NCI-H187 treated with DMSO at 0.1 percent for 48 hours (cell line): Measurements from ENCODE around the gene TFE3.
"Not testable (repeated sequence)": the region's sequence is repeated elsewhere in the genome, so short reads cannot be mapped to it uniquely, and the experiment has no call there.

ENCODE experiments used
- DNase-seq: peaks from one replicate; lab custom pipeline; 2025; lab: John Stamatoyannopoulos, UW

Gene TFE3

GRCh38 chrX:49000636-49001035, 42.5 kb downstream of the TFE3 start:
- DNase-seq, result no peak

DNA sequence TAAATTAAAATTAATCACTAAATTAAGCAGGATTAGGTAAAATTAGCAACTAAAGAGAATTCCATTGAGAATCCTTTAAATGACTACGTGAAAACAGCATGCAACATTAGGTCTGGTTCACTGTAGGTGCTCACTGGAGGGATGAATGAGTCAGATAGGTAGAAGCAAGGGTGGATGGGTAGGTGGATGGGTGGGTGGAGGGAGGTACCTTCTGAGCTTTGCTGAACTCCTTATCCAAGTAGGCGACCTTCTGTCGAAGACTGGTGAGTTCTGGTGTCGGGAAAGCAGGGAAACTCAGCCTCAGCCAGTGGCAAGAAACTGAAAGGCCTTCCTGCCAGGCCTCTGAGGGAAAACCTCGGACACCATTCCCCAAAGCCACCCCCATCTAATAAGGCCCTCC, 44.1 kb downstream of the TFE3 start:
- DNase-seq, result no peak

- DNase-seq, result no peak
Observed at GRCh38 chrX:48998391-48998790, 44.8 kb downstream of the TFE3 start.

- DNase-seq, result no peak
Observed at GRCh38 chrX:48997865-48998264, 45.3 kb downstream of the TFE3 start.

DNA sequence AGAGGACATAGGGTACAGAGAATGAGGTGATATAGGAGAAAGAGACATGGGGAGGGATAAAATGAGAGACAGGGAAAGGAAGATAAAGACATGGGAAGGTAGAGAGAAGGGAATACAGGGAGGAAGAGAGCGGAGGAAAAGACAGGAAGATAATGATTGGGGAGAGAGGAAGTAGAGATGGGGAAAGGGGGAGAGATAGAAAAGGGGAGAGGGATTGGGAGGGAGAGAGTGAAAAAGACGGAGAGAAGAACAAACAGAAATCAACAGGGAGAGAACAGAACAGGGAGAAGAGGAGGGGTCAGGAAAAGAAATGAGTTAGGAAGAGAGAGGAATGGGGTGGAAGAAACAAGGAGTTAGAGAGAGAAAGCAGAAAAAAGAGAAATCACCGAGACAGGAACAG, 45.7 kb downstream of the TFE3 start:
- no peak for DNase-seq

DNA sequence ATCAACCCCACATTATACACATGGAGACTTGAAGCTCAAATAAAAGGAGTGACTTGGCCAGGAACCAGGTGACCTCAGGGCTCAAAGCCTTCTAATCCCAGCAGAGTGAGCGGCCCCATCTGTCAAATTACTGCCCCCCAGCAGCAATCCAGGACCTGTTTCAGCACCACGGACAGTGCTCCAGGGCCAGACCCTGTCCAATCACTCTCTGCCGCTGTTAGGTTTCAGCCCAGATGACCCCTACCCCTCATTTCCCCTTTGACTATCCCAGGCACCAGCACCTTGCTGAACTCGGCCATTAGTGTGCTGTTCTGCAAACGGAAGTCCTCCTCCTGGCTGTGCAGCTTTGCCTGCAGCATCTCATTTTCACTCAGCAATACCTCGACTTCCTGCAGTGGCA, 46.2 kb downstream of the TFE3 start:
- DNase-seq, result no peak

DNA sequence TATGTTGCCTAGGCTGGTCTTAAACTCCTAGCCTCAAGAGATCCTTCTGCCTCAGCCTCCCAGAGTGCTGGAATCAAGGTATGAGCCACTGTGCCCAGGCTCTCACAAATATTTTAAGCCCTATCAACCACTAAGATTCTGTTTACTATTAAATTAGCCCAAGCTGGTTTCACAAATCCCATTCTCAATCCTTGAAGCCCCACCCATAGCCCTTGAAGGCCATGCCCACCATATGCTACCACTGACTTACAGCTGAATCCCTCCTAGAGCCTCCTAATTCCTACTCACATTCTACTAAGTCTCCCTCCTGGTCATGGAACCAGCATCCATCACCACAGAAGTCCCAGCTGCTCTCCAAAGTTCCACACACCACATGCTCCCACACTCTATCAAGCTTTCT, 50.8 kb downstream of the TFE3 start:
- no peak for DNase-seq

GRCh38 chrX:48989483-48989882, 53.7 kb downstream of the TFE3 start:
- DNase-seq, result no peak

DNA sequence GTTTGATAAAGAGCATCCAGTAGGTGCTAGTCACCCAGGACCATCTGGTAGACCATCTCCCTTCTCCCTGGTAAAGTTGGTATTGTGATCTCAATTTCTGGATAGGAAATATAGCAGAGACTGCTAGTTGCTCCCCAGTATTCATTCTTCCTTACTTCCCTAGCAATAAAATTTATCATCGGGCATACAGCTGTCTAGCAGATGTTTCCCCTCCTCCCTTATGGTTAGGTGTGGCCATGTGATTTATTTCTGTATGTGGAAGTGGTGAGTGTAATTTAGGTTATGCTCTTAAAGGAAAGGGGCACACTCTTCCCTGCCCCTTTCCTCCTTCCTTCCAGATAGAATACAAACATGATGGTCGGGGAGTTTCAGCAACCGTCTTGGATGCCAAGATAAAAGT, 59.3 kb downstream of the TFE3 start:
- no peak for DNase-seq

DNA sequence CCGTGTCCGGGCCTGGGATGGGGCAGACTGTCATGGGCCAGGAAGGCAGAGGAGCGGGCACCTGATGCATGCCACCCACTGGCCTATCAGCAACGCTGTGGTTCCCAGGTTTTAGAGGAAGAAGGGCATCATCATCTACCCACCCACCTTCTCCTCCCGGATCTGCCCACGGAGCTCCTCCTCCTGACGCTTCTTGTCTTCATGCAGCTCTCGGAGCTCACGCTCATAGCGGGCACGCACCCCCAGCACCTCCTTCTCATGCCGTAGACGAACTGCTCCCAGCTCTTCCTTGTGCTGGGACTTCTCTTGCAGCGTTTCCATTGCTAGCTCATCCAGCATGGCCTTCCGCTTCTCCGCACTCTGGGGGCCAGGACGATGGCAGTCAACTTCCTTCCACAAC, 60.1 kb downstream of the TFE3 start:
- no peak for DNase-seq

DNA sequence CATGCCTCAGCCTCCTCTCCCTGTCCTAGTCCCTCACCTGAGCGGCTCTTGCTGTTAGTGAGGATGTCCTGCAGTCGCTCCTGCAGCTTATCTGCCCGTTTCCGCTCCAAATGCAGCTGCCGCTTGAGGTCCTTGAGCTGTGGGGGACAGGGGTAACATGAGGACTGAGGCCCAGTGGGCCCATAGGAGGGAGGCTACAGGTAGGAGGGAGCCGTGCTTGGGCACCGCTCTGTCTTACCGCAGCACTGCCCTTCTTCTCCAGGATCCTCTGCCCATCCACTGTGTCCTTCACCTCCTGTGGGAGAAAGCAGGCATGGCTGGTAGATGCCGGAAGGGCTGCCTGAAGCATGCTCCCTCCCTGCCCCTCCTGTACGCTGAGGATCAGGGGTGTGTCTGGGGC, 62.0 kb downstream of the TFE3 start:
- no peak for DNase-seq

GRCh38 chrX:48980341-48980740, 62.8 kb downstream of the TFE3 start:
- not testable (repeated sequence) for DNase-seq
